Breast epithelium (tissue), 3 donors: ENCODE results near the gene IZUMO1R.

Experiments
- POLR2A ChIP-seq: fragments of 450-650 bp; IDR thresholded peaks from one replicate; pipeline ENCODE4 v1.6.1; 2016; ENCODE audit warnings: antibody characterized with exemption, mild to moderate bottlenecking, moderate library complexity
- TF ChIP-seq, protein P1 (sequence below), 3 donors: fragments of 450-650 bp; IDR thresholded peaks; one replicate each; pipeline ENCODE4 v1.5.1; 2016 to 2017; ENCODE audit warnings: antibody characterized with exemption in 3 of 3, mild to moderate bottlenecking in 3 of 3, moderate library complexity in 3 of 3

DNA sequence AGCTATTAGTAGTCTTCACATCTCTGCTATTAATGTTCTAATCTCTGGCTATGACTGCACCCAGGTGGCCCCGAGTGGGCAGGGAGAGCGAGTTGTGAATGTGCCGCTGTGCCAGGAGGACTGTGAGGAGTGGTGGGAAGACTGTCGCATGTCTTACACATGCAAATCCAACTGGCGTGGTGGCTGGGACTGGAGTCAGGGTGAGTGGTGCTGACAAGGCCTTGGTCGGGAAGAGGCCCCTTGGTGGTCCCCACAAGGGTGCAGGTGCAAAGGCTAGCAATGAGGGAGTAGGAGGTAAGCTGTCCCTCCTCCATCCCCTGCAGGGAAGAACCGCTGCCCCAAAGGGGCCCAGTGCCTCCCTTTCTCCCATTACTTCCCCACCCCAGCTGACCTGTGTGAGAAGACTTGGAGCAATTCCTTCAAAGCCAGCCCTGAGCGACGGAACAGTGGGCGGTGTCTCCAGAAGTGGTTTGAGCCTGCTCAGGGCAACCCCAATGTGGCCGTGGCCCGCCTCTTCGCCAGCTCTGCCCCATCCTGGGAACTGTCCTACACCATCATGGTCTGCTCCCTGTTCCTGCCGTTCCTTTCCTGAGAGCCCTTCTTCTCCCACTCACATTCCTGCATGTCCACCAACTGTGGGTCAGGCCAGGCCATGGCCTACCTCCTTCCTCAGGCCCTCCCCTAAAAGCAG, 2.9 kb downstream of the IZUMO1R start:
- no peak for TF ChIP-seq POLR2A
- TF ChIP-seq, protein P1, sequence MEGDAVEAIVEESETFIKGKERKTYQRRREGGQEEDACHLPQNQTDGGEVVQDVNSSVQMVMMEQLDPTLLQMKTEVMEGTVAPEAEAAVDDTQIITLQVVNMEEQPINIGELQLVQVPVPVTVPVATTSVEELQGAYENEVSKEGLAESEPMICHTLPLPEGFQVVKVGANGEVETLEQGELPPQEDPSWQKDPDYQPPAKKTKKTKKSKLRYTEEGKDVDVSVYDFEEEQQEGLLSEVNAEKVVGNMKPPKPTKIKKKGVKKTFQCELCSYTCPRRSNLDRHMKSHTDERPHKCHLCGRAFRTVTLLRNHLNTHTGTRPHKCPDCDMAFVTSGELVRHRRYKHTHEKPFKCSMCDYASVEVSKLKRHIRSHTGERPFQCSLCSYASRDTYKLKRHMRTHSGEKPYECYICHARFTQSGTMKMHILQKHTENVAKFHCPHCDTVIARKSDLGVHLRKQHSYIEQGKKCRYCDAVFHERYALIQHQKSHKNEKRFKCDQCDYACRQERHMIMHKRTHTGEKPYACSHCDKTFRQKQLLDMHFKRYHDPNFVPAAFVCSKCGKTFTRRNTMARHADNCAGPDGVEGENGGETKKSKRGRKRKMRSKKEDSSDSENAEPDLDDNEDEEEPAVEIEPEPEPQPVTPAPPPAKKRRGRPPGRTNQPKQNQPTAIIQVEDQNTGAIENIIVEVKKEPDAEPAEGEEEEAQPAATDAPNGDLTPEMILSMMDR (IDR thresholded peaks at IDR 0.05): no peak
